ENCODE results near the gene DOCK7. TPM values are rescaled to one million over a fixed set of nuclear protein-coding genes. Genes with fewer than 3 reads are reported as not detected.
"Not testable (repeated sequence)": the region's sequence is repeated elsewhere in the genome, so short reads cannot be mapped to it uniquely, and the experiment has no call there.

Gene DOCK7
- total and polyA plus RNA-seq, 12 donors = 3.5 to 17.1 (median 11.2) TPM

- Histone ChIP-seq H3K27ac (no peak overlapping the region), H3K4me3 (no peak overlapping the region), H3K36me3 (peaks cover 0 to 63% (median 0%) of the 10 kb centered on the region in 9 donors), H3K4me1 (no peaks in the 10 kb centered on the region), H3K9me3 (peaks cover 0 to 27% (median 4%) of the 10 kb centered on the region in 11 donors), H3K27me3 (no peaks in the 10 kb centered on the region)
- DNase-seq (no peak), ATAC-seq (no peak)
- 42 to 43% methylated on average over 2 of the region's 2 CpGs for WGBS, 2 donors
- intact Hi-C loops (cut with DNase I) = no loop called here
- TF ChIP-seq CTCF (IDR thresholded peaks at IDR 0.05) = no peak
These were observed 114.5 kb downstream of the DOCK7 start for GRCh38 chr1:62573675-62574074.

GRCh38 chr1:62572476-62572875, 115.7 kb downstream of the DOCK7 start:
- intact Hi-C loops (cut with DNase I) = no loop called here
- peaks cover 0 to 31% (median 4%) of the 10 kb centered on the region in 11 donors for H3K9me3 ChIP-seq
- H3K27me3 ChIP-seq = no peaks in the 10 kb centered on the region
- H3K27ac ChIP-seq = no peak overlapping the region
- H3K4me3 ChIP-seq = no peak overlapping the region
- no peak for ATAC-seq
- DNase-seq = no peak
- H3K36me3 ChIP-seq = peaks cover 0 to 58% (median 0%) of the 10 kb centered on the region in 9 donors
- no peak for TF ChIP-seq CTCF (IDR thresholded peaks at IDR 0.05)
- no peaks in the 10 kb centered on the region for H3K4me1 ChIP-seq

- intact Hi-C loops (cut with DNase I); H3K4me3 ChIP-seq; H3K27me3 ChIP-seq; H3K4me1 ChIP-seq; ATAC-seq; H3K27ac ChIP-seq; DNase-seq: not testable (repeated sequence)
- Histone ChIP-seq H3K36me3 (peaks cover 0 to 49% (median 0%) of the 10 kb centered on the region in 9 donors), H3K9me3 (peaks cover 0 to 35% (median 4%) of the 10 kb centered on the region in 11 donors)
- 87 to 96% methylated on average over 4 of the region's 4 CpGs for WGBS, 2 donors
These were observed 116.7 kb downstream of the DOCK7 start for GRCh38 chr1:62571517-62571916.

GRCh38 chr1:62567926-62568325, 120.3 kb downstream of the DOCK7 start:
- H3K27ac ChIP-seq; ATAC-seq; H3K27me3 ChIP-seq; H3K4me3 ChIP-seq; DNase-seq; H3K4me1 ChIP-seq; intact Hi-C loops (cut with DNase I): not testable (repeated sequence)
- 81 to 96% methylated on average over 1 of the region's 1 CpG for WGBS, 2 donors
- Histone ChIP-seq H3K9me3 (peaks cover 0 to 40% (median 4%) of the 10 kb centered on the region in 11 donors), H3K36me3 (peaks cover 0 to 18% (median 0%) of the 10 kb centered on the region in 9 donors)

- H3K4me3 ChIP-seq; H3K27ac ChIP-seq; DNase-seq; ATAC-seq; H3K4me1 ChIP-seq; intact Hi-C loops (cut with DNase I); H3K27me3 ChIP-seq: not testable (repeated sequence)
- peaks cover 0 to 33% (median 4%) of the 10 kb centered on the region in 11 donors for H3K9me3 ChIP-seq
- whole genome bisulfite sequencing, 2 donors = 97 to 100% methylated on average over 1 of the region's 1 CpG
- peaks cover 0 to 10% (median 0%) of the 10 kb centered on the region in 9 donors for H3K36me3 ChIP-seq
These were observed 121.0 kb downstream of the DOCK7 start for GRCh38 chr1:62567182-62567581.

- Histone ChIP-seq H3K27ac (no peak overlapping the region), H3K4me3 (no peak overlapping the region), H3K27me3 (no peaks in the 10 kb centered on the region), H3K9me3 (peaks cover 0 to 5% (median 0%) of the 10 kb centered on the region in 11 donors), H3K36me3 (peaks cover 0 to 26% (median 0%) of the 10 kb centered on the region in 9 donors), H3K4me1 (no peaks in the 10 kb centered on the region)
- ATAC-seq (no peak), DNase-seq (no peak)
- TF ChIP-seq CTCF (IDR thresholded peaks at IDR 0.05) = no peak
- intact Hi-C loops (cut with DNase I) = no loop called here
- 97 to 98% methylated on average over 2 of the region's 2 CpGs for whole genome bisulfite sequencing, 2 donors
These were observed 126.9 kb downstream of the DOCK7 start for GRCh38 chr1:62561306-62561705.

Measured in heart right ventricle (tissue), 16 donors.